Muscle layer of duodenum (tissue), 2 donors: ENCODE measurements around the gene SLC17A4.

Experiments
- H3K27ac ChIP-seq: one replicate; pipeline ENCODE4 v1.7.0; 2013; ENCODE audit warnings: mild to moderate bottlenecking, low read length
- H3K27me3 ChIP-seq: one replicate; pipeline ENCODE4 v1.7.0; 2013; ENCODE audit warnings: low read depth, mild to moderate bottlenecking, control low read depth, low read length
- H3K36me3 ChIP-seq, 2 donors: one replicate each; pipeline ENCODE4 v1.7.0; 2013; ENCODE audit warnings: low read length in 2 of 2, control low read depth in 1 of 2, mild to moderate bottlenecking in 1 of 2; ENCODE audit not compliant: insufficient read depth in 2 of 2, control insufficient read depth in 1 of 2
- H3K4me1 ChIP-seq, 2 donors: one replicate each; pipeline ENCODE4 v1.7.0; 2013; ENCODE audit warnings: low read length in 2 of 2, mild to moderate bottlenecking in 2 of 2, control low read depth in 1 of 2, moderate library complexity in 1 of 2; ENCODE audit not compliant: insufficient read depth in 2 of 2, control insufficient read depth in 1 of 2
- H3K4me3 ChIP-seq, 2 donors: one replicate each; pipeline ENCODE4 v1.7.0; 2013; ENCODE audit warnings: low read length in 2 of 2, low read depth in 1 of 2, mild to moderate bottlenecking in 1 of 2
- H3K9me3 ChIP-seq, 2 donors: one replicate each; pipeline ENCODE4 v1.7.0; 2013; ENCODE audit warnings: low read length in 2 of 2, control low read depth in 1 of 2, mild to moderate bottlenecking in 1 of 2; ENCODE audit not compliant: control insufficient read depth in 1 of 2
- donor health status: healthy.

SLC17A4 gene

GRCh38 chr6:25830458-25830857 is 75.9 kb downstream of the SLC17A4 start:
- Histone ChIP-seq H3K36me3 (no peaks in the 10 kb centered on the region), H3K4me3 (no peak overlapping the region), H3K9me3 (peaks cover 0 to 1% of the 10 kb centered on the region in 2 donors), H3K27me3 (no peaks in the 10 kb centered on the region), H3K4me1 (no peaks in the 10 kb centered on the region), H3K27ac (no peak overlapping the region)
